Measurements from ENCODE around the gene TCOF1.

TCOF1 gene, protein sequence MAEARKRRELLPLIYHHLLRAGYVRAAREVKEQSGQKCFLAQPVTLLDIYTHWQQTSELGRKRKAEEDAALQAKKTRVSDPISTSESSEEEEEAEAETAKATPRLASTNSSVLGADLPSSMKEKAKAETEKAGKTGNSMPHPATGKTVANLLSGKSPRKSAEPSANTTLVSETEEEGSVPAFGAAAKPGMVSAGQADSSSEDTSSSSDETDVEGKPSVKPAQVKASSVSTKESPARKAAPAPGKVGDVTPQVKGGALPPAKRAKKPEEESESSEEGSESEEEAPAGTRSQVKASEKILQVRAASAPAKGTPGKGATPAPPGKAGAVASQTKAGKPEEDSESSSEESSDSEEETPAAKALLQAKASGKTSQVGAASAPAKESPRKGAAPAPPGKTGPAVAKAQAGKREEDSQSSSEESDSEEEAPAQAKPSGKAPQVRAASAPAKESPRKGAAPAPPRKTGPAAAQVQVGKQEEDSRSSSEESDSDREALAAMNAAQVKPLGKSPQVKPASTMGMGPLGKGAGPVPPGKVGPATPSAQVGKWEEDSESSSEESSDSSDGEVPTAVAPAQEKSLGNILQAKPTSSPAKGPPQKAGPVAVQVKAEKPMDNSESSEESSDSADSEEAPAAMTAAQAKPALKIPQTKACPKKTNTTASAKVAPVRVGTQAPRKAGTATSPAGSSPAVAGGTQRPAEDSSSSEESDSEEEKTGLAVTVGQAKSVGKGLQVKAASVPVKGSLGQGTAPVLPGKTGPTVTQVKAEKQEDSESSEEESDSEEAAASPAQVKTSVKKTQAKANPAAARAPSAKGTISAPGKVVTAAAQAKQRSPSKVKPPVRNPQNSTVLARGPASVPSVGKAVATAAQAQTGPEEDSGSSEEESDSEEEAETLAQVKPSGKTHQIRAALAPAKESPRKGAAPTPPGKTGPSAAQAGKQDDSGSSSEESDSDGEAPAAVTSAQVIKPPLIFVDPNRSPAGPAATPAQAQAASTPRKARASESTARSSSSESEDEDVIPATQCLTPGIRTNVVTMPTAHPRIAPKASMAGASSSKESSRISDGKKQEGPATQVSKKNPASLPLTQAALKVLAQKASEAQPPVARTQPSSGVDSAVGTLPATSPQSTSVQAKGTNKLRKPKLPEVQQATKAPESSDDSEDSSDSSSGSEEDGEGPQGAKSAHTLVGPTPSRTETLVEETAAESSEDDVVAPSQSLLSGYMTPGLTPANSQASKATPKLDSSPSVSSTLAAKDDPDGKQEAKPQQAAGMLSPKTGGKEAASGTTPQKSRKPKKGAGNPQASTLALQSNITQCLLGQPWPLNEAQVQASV (N-terminal part only)

DNA sequence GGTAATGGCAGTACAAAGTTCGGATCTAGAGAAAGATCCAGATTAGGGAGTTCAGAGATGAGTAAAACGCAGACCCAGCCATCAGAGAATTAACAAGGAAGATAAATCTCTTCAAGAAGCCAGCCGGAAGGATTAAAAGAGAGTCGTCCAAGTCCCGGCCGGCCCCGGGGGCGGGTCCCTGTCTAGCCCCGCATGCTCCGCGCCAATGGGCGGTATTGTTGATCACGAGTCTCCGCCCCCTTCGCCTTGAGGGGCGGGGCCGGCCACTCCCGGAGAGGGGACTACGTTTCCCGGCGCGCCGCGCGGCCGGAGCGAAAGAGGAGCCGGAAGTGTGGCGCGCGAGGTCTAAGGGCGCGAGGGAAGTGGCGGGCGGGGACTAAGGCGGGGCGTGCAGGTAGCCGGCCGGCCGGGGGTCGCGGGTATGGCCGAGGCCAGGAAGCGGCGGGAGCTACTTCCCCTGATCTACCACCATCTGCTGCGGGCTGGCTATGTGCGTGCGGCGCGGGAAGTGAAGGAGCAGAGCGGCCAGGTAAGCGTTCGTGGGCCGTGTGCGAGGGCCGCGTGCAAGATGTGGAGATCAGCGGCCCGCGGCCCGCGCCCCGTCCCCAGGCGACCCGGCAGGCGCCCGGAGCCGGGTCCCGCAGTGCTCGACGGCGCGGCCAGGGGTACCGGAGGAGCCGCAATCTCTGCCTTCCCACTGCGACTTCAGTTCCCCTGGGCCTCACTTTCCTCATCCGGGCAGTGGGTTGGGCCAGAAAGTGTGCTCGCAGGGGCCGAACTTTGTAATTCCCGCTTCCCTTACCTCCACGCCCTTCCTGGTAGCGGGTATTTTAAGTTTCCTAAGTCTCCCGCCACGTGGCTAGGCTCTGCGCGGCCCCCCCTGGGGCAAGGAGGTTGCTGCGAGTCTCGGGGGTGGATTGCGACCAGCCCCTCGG, at the start of gene TCOF1:
TCOF1 (plus strand) TSS at position 372 of the 935 bp plus-strand sequence; CDS start at position 422, 50 bp downstream.
- peak; percentile 99 for DNase-seq

- DNase-seq: no peak
Measured at GRCh38 chr5:150309101-150309885, 48.2 kb upstream of the TCOF1 start.

DNA sequence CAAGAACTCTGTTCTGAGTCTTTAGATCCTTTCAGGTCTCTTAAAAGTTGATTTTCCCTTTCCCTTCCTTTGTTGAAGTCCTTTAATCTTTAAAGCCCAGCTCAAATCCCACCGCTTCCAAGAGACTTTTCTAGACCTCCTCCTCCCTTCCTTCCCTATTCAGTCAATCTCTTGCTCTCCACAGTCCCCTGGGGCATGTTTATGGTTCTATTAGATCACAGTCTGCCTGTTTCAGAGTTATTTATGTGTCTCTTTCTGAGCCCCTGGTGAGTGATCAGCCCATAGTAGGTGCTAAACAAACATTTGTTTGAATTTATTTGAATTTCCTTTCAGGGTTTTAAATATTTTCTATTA, 47.6 kb upstream of the TCOF1 start:
- no peak for DNase-seq

GRCh38 chr5:150310246-150310645, 47.3 kb upstream of the TCOF1 start:
- no peak for DNase-seq

DNA sequence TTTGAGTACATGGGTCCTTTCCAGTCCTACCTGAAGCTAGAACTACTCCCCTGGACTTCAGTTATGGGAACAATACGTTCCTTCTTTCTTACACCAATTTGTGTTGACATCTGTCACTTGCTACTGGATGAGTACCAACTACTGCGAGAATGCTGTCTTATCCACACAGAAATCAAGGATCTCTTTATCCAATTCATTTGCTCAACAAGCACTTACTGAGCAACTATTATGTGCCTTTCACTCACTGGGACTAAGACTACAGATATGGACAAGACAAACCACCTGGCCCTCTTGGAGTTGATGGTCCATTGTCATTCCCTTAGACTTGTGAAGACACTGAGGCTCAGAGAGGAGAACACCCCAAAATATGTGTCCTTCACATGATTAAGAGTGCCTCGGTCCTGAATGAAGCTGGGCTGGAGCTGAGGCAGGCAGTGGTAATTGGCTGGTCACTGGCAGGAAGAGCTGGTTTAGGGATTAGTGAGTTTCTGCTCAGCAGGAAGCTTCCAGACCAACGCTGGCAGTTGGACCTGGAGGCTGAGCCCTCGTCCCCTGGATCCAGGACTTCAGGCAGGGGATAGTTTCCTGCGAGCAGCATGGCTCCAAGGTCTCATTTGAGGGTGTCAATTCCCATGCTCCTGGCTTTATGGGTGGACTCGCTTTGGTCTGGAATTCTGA, 46.3 kb upstream of the TCOF1 start:
- DNase-seq: no peak

GRCh38 chr5:150312518-150312917, 45.0 kb upstream of the TCOF1 start:
- no peak for DNase-seq

DNA sequence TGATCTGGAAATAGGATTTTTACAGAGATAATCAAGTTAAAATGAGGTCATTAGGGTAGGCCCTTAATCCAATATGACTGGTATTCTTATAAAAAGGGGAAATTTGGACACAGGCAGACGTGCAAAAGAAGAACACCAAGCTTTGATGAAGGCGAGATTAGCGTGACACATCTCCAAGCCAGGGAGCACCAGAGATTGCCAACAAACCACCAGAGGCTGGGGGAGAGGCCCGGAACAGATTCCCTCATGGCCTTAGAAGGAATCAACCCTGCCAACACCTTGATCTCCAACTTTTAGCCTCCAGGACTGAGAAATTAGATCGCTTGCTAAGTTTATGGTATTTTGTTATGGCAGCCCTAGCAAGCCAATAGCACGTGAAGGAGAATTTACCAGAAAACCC, 44.0 kb upstream of the TCOF1 start:
- DNase-seq: no peak

GRCh38 chr5:150313921-150314716, 43.4 kb upstream of the TCOF1 start:
- no peak for DNase-seq

GRCh38 chr5:150315245-150315644, 42.3 kb upstream of the TCOF1 start:
- no peak for DNase-seq

GRCh38 chr5:150316320-150316719, 41.2 kb upstream of the TCOF1 start:
- no peak for DNase-seq

GRCh38 chr5:150317048-150318003, 40.2 kb upstream of the TCOF1 start:
- DNase-seq: no peak

GRCh38 chr5:150318613-150319483, 38.6 kb upstream of the TCOF1 start:
- DNase-seq: no peak

DNA sequence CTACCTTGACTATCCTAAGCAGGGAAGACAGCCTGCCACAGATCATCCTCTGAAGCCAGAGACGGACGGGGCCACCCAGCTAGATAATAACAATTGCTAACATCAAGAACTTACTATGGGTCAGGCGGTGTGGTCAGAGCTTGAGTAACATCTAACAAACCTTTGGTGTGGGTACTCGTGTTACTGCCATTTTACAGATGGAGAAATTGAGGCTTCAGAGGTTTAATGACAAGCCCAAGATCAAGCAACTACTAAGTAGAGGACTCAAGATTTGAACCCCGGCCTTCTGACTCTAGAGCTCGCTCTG, 38.1 kb upstream of the TCOF1 start:
- no peak for DNase-seq

- DNase-seq: peak; percentile 7
Measured at GRCh38 chr5:150320044-150320613, 37.4 kb upstream of the TCOF1 start.

DNA sequence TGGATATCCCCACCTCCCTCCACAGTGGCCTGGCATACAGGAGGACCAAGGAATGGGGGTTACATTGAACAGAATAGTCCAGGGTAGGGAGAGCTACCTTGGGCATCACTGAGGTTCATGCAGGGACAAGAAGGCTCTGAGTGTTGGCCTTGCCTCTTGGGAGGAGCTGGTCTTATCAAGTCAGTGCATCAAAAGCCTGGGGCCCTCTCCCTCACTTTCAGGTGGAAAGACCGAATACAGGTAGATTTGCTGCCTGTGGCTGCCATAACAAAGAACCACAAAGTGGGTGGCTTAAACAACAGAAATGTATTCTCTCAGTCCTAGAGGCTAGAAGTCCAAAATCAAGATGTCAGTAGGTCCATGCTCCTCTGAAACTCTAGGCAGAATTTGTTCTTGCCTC, 36.3 kb upstream of the TCOF1 start:
- no peak for DNase-seq

DNA sequence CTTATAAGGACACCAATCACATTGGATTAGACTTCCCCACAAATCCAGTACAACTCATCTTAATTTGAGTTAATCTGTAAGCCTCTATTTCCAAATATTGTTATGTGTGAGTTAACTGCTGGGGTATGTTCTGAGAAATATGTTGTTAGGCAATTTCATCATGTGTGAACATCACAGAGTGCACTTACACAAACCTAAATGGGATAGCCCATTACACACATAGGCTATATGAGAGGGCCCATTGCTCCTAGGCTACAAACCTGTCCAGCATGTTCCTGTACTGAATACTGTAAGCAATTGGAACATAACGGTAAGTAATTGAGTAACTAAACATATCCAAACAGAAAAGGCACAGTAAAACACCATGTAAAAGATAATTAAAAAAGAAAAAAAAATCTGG, 35.7 kb upstream of the TCOF1 start:
- no peak for DNase-seq

DNA sequence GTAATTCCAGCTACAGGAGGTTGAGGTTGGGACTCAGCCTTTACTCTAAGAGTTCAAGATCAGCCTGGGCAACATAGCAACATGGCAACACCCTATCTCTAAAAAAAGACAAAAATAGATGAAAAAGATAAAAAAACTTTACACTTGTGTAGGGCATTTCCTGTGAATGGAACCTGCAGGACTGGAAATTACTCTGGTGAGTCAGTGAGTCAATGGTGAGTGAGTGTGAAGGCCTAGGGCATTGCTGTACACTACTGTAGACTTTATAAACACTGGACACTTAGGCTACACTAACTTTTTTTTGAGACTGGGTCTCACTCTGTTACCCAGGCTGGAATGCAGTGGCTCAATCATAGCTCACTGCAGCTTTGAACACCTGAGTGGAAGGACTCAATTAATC, 35.3 kb upstream of the TCOF1 start:
- no peak for DNase-seq
